Ishikawa (cell line): ENCODE measurements around the gene CUL2.
A peak's percentile ranks its signal among the peaks of the same experiment; 100 is the strongest.

Source experiments
- CEBPB ChIP-seq: IDR thresholded peaks from 2 replicates; pipeline ENCODE4 v1.6.1; 2012
- CREB1 ChIP-seq: IDR thresholded peaks from 2 replicates; pipeline ENCODE4 v1.6.1; 2012; ENCODE audit warnings: low read depth
- EGR1 ChIP-seq: IDR thresholded peaks from 2 replicates; pipeline ENCODE4 v1.6.1; 2012
- EP300 ChIP-seq: IDR thresholded peaks from 2 replicates; pipeline ENCODE4 v1.6.1; 2012; ENCODE audit warnings: borderline replicate concordance
- FOXM1 ChIP-seq: IDR thresholded peaks from 2 replicates; pipeline ENCODE4 v1.6.1; 2012; ENCODE audit warnings: low read depth, borderline replicate concordance
- NFIC ChIP-seq: IDR thresholded peaks from 2 replicates; pipeline ENCODE4 v1.6.1; 2012
- RAD21 ChIP-seq: IDR thresholded peaks from 2 replicates; pipeline ENCODE4 v1.6.1; 2012; ENCODE audit warnings: low read depth
- TAF1 ChIP-seq: IDR thresholded peaks from 2 replicates; pipeline ENCODE4 v1.6.1; 2012; ENCODE audit warnings: low read depth, mild to moderate bottlenecking
- TCF12 ChIP-seq: IDR thresholded peaks from 2 replicates; pipeline ENCODE4 v1.6.1; 2012; ENCODE audit warnings: low read depth
- TEAD4 ChIP-seq: IDR thresholded peaks from 2 replicates; pipeline ENCODE4 v1.6.1; 2012
- YY1 ChIP-seq: IDR thresholded peaks from 2 replicates; pipeline ENCODE4 v1.6.1; 2012; ENCODE audit warnings: low read depth
- ZBTB7A ChIP-seq: IDR thresholded peaks from 2 replicates; pipeline ENCODE4 v1.6.1; 2012; ENCODE audit warnings: low read depth
- TF ChIP-seq, protein P1 (sequence below): IDR thresholded peaks from 2 replicates; pipeline ENCODE4 v1.6.1; 2012
- TF ChIP-seq, protein P2 (sequence below): IDR thresholded peaks from 2 replicates; pipeline ENCODE4 v1.6.1; 2012
- TF ChIP-seq, protein P3 (sequence below): IDR thresholded peaks from 2 replicates; pipeline ENCODE4 v1.6.1; 2012; ENCODE audit warnings: low read depth, mild to moderate bottlenecking

Gene CUL2

GRCh38 chr10:35015843-35016408 lies 74.2 kb downstream of the CUL2 start:
- TF ChIP-seq, protein P1, sequence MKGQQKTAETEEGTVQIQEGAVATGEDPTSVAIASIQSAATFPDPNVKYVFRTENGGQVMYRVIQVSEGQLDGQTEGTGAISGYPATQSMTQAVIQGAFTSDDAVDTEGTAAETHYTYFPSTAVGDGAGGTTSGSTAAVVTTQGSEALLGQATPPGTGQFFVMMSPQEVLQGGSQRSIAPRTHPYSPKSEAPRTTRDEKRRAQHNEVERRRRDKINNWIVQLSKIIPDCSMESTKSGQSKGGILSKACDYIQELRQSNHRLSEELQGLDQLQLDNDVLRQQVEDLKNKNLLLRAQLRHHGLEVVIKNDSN, result no peak
- TF ChIP-seq, protein P2, sequence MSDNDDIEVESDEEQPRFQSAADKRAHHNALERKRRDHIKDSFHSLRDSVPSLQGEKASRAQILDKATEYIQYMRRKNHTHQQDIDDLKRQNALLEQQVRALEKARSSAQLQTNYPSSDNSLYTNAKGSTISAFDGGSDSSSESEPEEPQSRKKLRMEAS, result no peak
- TF ChIP-seq YY1, result no peak
- TF ChIP-seq, protein P3, sequence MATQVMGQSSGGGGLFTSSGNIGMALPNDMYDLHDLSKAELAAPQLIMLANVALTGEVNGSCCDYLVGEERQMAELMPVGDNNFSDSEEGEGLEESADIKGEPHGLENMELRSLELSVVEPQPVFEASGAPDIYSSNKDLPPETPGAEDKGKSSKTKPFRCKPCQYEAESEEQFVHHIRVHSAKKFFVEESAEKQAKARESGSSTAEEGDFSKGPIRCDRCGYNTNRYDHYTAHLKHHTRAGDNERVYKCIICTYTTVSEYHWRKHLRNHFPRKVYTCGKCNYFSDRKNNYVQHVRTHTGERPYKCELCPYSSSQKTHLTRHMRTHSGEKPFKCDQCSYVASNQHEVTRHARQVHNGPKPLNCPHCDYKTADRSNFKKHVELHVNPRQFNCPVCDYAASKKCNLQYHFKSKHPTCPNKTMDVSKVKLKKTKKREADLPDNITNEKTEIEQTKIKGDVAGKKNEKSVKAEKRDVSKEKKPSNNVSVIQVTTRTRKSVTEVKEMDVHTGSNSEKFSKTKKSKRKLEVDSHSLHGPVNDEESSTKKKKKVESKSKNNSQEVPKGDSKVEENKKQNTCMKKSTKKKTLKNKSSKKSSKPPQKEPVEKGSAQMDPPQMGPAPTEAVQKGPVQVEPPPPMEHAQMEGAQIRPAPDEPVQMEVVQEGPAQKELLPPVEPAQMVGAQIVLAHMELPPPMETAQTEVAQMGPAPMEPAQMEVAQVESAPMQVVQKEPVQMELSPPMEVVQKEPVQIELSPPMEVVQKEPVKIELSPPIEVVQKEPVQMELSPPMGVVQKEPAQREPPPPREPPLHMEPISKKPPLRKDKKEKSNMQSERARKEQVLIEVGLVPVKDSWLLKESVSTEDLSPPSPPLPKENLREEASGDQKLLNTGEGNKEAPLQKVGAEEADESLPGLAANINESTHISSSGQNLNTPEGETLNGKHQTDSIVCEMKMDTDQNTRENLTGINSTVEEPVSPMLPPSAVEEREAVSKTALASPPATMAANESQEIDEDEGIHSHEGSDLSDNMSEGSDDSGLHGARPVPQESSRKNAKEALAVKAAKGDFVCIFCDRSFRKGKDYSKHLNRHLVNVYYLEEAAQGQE, result no peak

- no peak for TF ChIP-seq TAF1
- TF ChIP-seq, protein P1, result no peak
- no peak for TF ChIP-seq FOXM1
- TF ChIP-seq, protein P3, result no peak
- TF ChIP-seq NFIC, result no peak
- no peak for TF ChIP-seq TEAD4
- no peak for TF ChIP-seq EP300
- TF ChIP-seq CEBPB, result no peak
- no peak for TF ChIP-seq TCF12
- TF ChIP-seq CREB1, result no peak
- TF ChIP-seq EGR1, result no peak
- TF ChIP-seq, protein P2, result no peak
- TF ChIP-seq RAD21, result no peak
- TF ChIP-seq YY1, result no peak
- no peak for TF ChIP-seq ZBTB7A
Measured at GRCh38 chr10:35012781-35013180, 77.4 kb downstream of the CUL2 start.

DNA sequence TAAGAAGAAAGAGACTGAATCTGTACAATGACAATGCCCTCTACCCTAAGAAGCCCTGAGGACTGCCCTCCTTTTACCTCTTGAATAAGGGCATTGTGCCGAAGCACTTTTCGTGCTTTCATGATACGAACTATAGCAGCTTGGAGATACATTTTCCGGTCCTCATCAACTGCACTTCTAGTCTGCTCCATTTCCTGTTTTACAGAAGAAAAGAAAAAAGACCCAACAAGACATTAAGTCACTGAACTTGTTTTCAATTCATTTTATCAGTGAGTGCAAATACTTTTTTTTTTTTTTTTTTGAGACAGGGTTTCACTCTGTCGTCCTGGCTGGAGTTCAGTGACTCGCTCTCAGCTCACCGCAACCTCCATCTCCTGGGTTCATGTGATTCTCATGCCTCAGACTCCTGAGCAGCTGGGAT lies 78.4 kb downstream of the CUL2 start:
- TF ChIP-seq, protein P3, result no peak
- TF ChIP-seq EGR1 (no peak), FOXM1 (no peak), EP300 (no peak), YY1 (no peak), TAF1 (no peak), TCF12 (no peak), RAD21 (no peak), TEAD4 (no peak)
- TF ChIP-seq, protein P1, result no peak

DNA sequence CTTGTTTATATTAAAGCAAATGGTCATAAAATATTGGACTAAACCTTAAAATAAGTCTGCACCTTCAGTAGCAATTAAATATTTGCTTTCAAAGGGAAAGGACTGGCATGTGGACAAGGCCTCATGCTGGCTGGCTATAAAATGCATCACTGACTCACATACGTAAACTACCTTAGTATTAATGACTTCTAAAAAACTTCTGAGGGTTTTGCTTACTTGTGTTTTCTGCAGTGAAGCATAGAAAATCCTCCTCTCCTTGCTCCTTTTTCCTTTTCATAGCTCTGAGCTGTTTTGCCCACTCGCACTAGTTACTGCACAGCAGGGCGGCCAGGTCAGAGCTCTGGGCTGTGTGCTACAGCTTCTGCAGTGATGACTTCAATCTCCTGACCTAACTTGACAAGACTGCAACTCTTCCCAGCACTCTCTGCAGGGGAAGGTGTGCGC lies 82.3 kb downstream of the CUL2 start:
- no peak for TF ChIP-seq CREB1
- no peak for TF ChIP-seq CEBPB
- no peak for TF ChIP-seq RAD21
- peak; percentile 62; the same call in 1 of the 2 replicates for TF ChIP-seq TCF12
- peak; percentile 25 for TF ChIP-seq TEAD4
- peak; percentile 73 for TF ChIP-seq NFIC
- peak; percentile 43 for TF ChIP-seq EP300
- TF ChIP-seq ZBTB7A, result no peak
- TF ChIP-seq EGR1, result no peak
- TF ChIP-seq, protein P2, result no peak
- TF ChIP-seq, protein P3, result no peak
